K562 (cell line): ENCODE data around the gene KSR2. TPM values are rescaled to one million over a fixed set of nuclear protein-coding genes. Genes with fewer than 3 reads are reported as not detected.
A peak's percentile ranks its signal among the peaks of the same experiment; 100 is the strongest.

Source experiments
- ARHGAP35 ChIP-seq: fragments of 450-650 bp; IDR thresholded peaks from 2 replicates; pipeline ENCODE4 v1.6.1; 2018; ENCODE audit not compliant: partially characterized antibody
- ARNT ChIP-seq, 2 experiments: fragments of 450-650 bp; IDR thresholded peaks; 2 replicates each; pipeline ENCODE4 v1.6.1; 2016; ENCODE audit warnings: mild to moderate bottlenecking in 1 of 2
- BHLHE40 ChIP-seq: IDR thresholded peaks from 2 replicates; pipeline ENCODE4 v1.6.1; 2011; ENCODE audit warnings: low read length, improper control_type of control experiment
- DLX4 ChIP-seq: fragments of 250-450 bp; sonication (Bioruptor Pico); IDR thresholded peaks from 2 replicates; pipeline ENCODE4 v1.6.1; 2021; ENCODE audit warnings: mild to moderate bottlenecking
- EGR1 ChIP-seq: fragments of 450-650 bp; conservative IDR thresholded peaks from 2 replicates; pipeline ENCODE4 v1.6.1; 2017; ENCODE audit warnings: mild to moderate bottlenecking
- FOS ChIP-seq: IDR thresholded peaks from 3 replicates; pipeline ENCODE4 v1.6.1; 2011; ENCODE audit not compliant: insufficient read length; ENCODE audit errors: extremely low read depth
- FOXJ3 ChIP-seq: sonication (generic); formaldehyde crosslinking; IDR thresholded peaks from 2 replicates; pipeline ENCODE4 v1.4.0; 2020; ENCODE audit warnings: mild to moderate bottlenecking, missing genetic modification reagents
- GABPB1 ChIP-seq: sonication (generic); formaldehyde crosslinking; IDR thresholded peaks from 2 replicates; pipeline ENCODE4 v1.8.0; 2022; ENCODE audit warnings: mild to moderate bottlenecking, missing genetic modification reagents
- HDAC2 ChIP-seq: fragments of 450-650 bp; IDR thresholded peaks from 2 replicates; pipeline ENCODE4 v1.6.1; 2016; ENCODE audit warnings: mild to moderate bottlenecking
- JUND ChIP-seq, 2 experiments: IDR thresholded peaks; 2 replicates in 1 of 2; 3 replicates in 1 of 2; pipeline ENCODE4 v1.6.1; 2011; ENCODE audit warnings: borderline replicate concordance in 2 of 2, low read depth in 2 of 2, low read length in 2 of 2, improper control_type of control experiment in 1 of 2, missing biosample characterization in 1 of 2, missing genetic modification characterization in 1 of 2, missing genetic modification reagents in 1 of 2
- MTA1 ChIP-seq: fragments of 450-650 bp; IDR thresholded peaks from 2 replicates; pipeline ENCODE4 v1.6.1; 2017; ENCODE audit warnings: borderline replicate concordance
- NEUROD1 ChIP-seq: fragments of 150-350 bp; IDR thresholded peaks from 2 replicates; pipeline ENCODE4 v1.6.1; 2014; ENCODE audit warnings: borderline replicate concordance, low read length, low read depth; ENCODE audit not compliant: partially characterized antibody
- NFYB ChIP-seq: IDR thresholded peaks from 2 replicates; pipeline ENCODE4 v1.6.1; 2011; ENCODE audit warnings: mild to moderate bottlenecking, moderate library complexity; ENCODE audit not compliant: insufficient read length; ENCODE audit errors: extremely low read depth
- PHF20 ChIP-seq: fragments of 450-650 bp; IDR thresholded peaks from 2 replicates; pipeline ENCODE4 v1.6.1; 2018; ENCODE audit not compliant: partially characterized antibody
- RNF219 ChIP-seq: fragments of 250-450 bp; sonication (Bioruptor Pico); IDR thresholded peaks from 2 replicates; pipeline ENCODE4 v1.5.0; 2022; ENCODE audit warnings: mild to moderate bottlenecking
- SNRNP70 ChIP-seq: fragments of 200-400 bp; formaldehyde crosslinking; optimal IDR thresholded peaks from 2 replicates; pipeline ENCODE3; 2017; ENCODE audit warnings: low read depth, low read length
- TAF9B ChIP-seq: fragments of 450-650 bp; IDR thresholded peaks from 2 replicates; pipeline ENCODE4 v1.6.1; 2018; ENCODE audit warnings: mild to moderate bottlenecking; ENCODE audit not compliant: partially characterized antibody
- XRCC4 ChIP-seq: IDR thresholded peaks from one replicate; pipeline ENCODE4 v1.6.1; 2011; ENCODE audit not compliant: insufficient read depth, insufficient read length; ENCODE audit errors: extremely low read depth
- ZNF282 ChIP-seq: sonication (generic); formaldehyde crosslinking; IDR thresholded peaks from 2 replicates; pipeline ENCODE4 v1.8.1; 2023; ENCODE audit warnings: missing genetic modification reagents
- polyA plus RNA-seq, 8 experiments: library from polyadenylated mRNA; depleted of rRNA in 4 of 8; stranded (reverse) in 5 of 8; unstranded in 3 of 8; fragments of >200 nt; fragmentation: Nextera tagmentation in 2 of 8; fragmentation: Illumina TruSeq in 1 of 8; extraction: Ambion mirVana in 2 of 8; extraction: Trizol in 1 of 8; gene quantifications; 2 replicates each; pipeline versions ENCODE4 v1.2.1 to v1.2.3, GENCODE V29; 2011 to 2014; ENCODE audit warnings: inconsistent platforms in 1 of 8, missing spikeins in 1 of 8
- total RNA-seq, 7 experiments: library from RNA; depleted of rRNA in 6 of 7; stranded (reverse); fragments of >200 nt in 6 of 7; fragmentation: Illumina TruSeq in 2 of 7; extraction: Trizol in 2 of 7; gene quantifications; 2 replicates each; pipeline versions ENCODE4 v1.2.1 to v1.2.3, GENCODE V29; 2011 to 2021; ENCODE audit warnings: low replicate concordance in 1 of 7
- TF ChIP-seq, protein P1 (sequence below): fragments of 200-800 bp; sonication (Bioruptor generic); IDR thresholded peaks from 2 replicates; pipeline ENCODE4 v1.6.1; 2017; ENCODE audit warnings: missing genetic modification characterization, missing compliant biosample characterization
- TF ChIP-seq, protein P2 (sequence below): fragments of 150-350 bp; conservative IDR thresholded peaks from 2 replicates; pipeline ENCODE4 v1.6.1; 2014; ENCODE audit warnings: low read length

The KSR2 gene
- total and polyA plus RNA-seq, 9 of the 15 experiments (the other 6 are each of a cell fraction or from before 2014, with no cell fraction given), result not detected

- TF ChIP-seq JUND (IDR thresholded peaks at IDR 0.05; ENCODE audit: borderline replicate concordance, low read depth, low read length) (peak; percentile 27; the same call in 1 of the 2 replicates), JUND (tag; IDR thresholded peaks at IDR 0.05; ENCODE audit: borderline replicate concordance, low read depth, low read length) (no peak; the same call in 2 of the 3 replicates), TAF9B (peak; percentile 35), GABPB1 (CRISPR knock-in tag) (peak; percentile 85), PHF20 (peak; percentile 79), FOS (no peak), ZNF282 (CRISPR knock-in tag) (no peak), MTA1 (0 out of 2 replicates have a peak, but pooled peaks have one; percentile 36), EGR1 (peak; percentile 73; the same call in 1 of the 2 replicates), DLX4 (CRISPR knock-in tag) (no peak), NFYB (no peak), NEUROD1 (peak; percentile 98), XRCC4 (no peak), BHLHE40 (0 out of 2 replicates have a peak, but pooled peaks have one; percentile 8), ARHGAP35 (peak; percentile 96), FOXJ3 (CRISPR knock-in tag) (no peak), RNF219 (no peak), HDAC2 (no peak), SNRNP70 (no peak), ARNT (IDR thresholded peaks at IDR 0.05) (no peak)
- TF ChIP-seq, protein P1, sequence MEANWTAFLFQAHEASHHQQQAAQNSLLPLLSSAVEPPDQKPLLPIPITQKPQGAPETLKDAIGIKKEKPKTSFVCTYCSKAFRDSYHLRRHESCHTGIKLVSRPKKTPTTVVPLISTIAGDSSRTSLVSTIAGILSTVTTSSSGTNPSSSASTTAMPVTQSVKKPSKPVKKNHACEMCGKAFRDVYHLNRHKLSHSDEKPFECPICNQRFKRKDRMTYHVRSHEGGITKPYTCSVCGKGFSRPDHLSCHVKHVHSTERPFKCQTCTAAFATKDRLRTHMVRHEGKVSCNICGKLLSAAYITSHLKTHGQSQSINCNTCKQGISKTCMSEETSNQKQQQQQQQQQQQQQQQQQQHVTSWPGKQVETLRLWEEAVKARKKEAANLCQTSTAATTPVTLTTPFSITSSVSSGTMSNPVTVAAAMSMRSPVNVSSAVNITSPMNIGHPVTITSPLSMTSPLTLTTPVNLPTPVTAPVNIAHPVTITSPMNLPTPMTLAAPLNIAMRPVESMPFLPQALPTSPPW, result no peak; the same call in 1 of the 2 replicates
- TF ChIP-seq, protein P2, sequence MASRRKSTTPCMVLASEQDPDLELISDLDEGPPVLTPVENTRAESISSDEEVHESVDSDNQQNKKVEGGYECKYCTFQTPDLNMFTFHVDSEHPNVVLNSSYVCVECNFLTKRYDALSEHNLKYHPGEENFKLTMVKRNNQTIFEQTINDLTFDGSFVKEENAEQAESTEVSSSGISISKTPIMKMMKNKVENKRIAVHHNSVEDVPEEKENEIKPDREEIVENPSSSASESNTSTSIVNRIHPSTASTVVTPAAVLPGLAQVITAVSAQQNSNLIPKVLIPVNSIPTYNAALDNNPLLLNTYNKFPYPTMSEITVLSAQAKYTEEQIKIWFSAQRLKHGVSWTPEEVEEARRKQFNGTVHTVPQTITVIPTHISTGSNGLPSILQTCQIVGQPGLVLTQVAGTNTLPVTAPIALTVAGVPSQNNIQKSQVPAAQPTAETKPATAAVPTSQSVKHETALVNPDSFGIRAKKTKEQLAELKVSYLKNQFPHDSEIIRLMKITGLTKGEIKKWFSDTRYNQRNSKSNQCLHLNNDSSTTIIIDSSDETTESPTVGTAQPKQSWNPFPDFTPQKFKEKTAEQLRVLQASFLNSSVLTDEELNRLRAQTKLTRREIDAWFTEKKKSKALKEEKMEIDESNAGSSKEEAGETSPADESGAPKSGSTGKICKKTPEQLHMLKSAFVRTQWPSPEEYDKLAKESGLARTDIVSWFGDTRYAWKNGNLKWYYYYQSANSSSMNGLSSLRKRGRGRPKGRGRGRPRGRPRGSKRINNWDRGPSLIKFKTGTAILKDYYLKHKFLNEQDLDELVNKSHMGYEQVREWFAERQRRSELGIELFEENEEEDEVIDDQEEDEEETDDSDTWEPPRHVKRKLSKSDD, result peak; percentile 94
Observed at GRCh38 chr12:118016424-118017264, 47.9 kb upstream of the KSR2 start, which contains the start of gene RFC5 (continued).
